HUES6 (cell line): Measurements from ENCODE around the gene KPRP.

Source experiments
- H3K27ac ChIP-seq: 2 replicates; pipeline ENCODE4 v1.7.0; 2013; ENCODE audit warnings: low read depth, mild to moderate bottlenecking, low read length, inconsistent platforms
- H3K27me3 ChIP-seq: 2 replicates; pipeline ENCODE4 v1.6.1; 2013; ENCODE audit warnings: low read length; ENCODE audit not compliant: control insufficient read depth, insufficient read depth
- H3K36me3 ChIP-seq: 2 replicates; pipeline ENCODE4 v1.6.1; 2013; ENCODE audit warnings: low read length; ENCODE audit not compliant: control insufficient read depth, insufficient read depth
- H3K4me1 ChIP-seq: 2 replicates; pipeline ENCODE4 v1.6.1; 2013; ENCODE audit warnings: low read length; ENCODE audit not compliant: control insufficient read depth, insufficient read depth
- H3K4me3 ChIP-seq: 2 replicates; pipeline ENCODE4 v1.5.1; 2013; ENCODE audit warnings: low read depth, low read length
- H3K9ac ChIP-seq: one replicate; pipeline ENCODE4 v1.6.1; 2013; ENCODE audit warnings: mild to moderate bottlenecking, low read length
- H3K9me3 ChIP-seq: 2 replicates; pipeline ENCODE4 v1.6.1; 2013; ENCODE audit warnings: low read depth, low read length; ENCODE audit not compliant: control insufficient read depth, insufficient read depth

The KPRP gene

GRCh38 chr1:152770411-152770810, 12.6 kb downstream of the KPRP start:
- Histone ChIP-seq H3K9me3 (peaks cover 38% of the 10 kb centered on the region; the same call in 1 of the 2 replicates), H3K4me1 (no peaks in the 10 kb centered on the region), H3K4me3 (no peak overlapping the region), H3K27me3 (no peaks in the 10 kb centered on the region; the same call in 1 of the 2 replicates), H3K9ac (no peak overlapping the region), H3K36me3 (no peaks in the 10 kb centered on the region), H3K27ac (no peak overlapping the region)

DNA sequence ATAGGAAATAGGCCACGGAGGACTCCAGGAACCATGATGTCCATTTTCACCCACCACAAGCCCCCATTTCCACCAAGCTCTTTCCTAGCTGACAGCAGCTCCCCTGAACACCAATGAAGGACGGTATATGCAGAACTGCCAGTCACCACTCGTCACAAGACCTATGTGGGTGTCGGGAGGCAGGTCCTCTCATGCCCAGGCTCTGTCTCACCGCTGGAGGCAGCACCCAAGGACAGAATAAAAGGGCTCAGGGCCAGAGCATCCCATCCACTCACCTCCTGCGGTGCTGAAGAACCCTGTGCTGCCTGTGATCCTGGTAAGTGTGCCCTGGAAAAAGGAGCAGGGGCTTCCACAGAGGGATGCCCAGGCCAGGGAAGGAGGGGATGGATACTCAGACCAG, 17.1 kb downstream of the KPRP start, which contains the start of gene LCE1F:
TSS of gene LCE1F (plus strand) at position 266 of the 400 bp plus-strand sequence. CDS start 1,232 bp downstream, outside the sequence.
- H3K9ac ChIP-seq, result no peak within 1 kb of the TSS
- H3K4me3 ChIP-seq, result no peak within 1 kb of the TSS
- H3K27me3 ChIP-seq, result no peaks in the 10 kb centered on the region
- no peak within 1 kb of the TSS for H3K27ac ChIP-seq
- no peaks in the 10 kb centered on the region for H3K36me3 ChIP-seq
- H3K4me1 ChIP-seq, result no peaks in the 10 kb centered on the region
- peaks cover 18% of the 10 kb centered on the region; the same call in 1 of the 2 replicates for H3K9me3 ChIP-seq

DNA sequence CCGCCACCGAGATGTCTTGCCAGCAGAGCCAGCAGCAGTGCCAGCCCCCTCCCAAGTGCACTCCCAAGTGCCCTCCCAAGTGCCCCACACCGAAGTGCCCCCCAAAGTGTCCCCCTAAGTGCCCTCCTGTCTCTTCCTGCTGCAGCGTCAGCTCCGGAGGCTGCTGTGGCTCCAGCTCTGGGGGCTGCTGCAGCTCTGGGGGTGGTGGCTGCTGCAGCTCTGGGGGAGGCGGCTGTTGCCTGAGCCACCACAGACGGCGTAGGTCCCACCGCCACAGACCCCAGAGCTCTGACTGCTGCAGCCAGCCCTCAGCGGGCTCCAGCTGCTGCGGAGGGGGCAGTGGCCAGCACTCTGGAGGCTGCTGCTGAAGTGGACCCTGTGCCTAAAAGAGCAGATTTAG, 18.5 kb downstream of the KPRP start:
- Histone ChIP-seq H3K27me3 (no peaks in the 10 kb centered on the region), H3K9me3 (peaks cover 13% of the 10 kb centered on the region; the same call in 1 of the 2 replicates), H3K9ac (no peak overlapping the region), H3K36me3 (no peaks in the 10 kb centered on the region), H3K27ac (no peak overlapping the region), H3K4me3 (no peak overlapping the region), H3K4me1 (no peaks in the 10 kb centered on the region)

- Histone ChIP-seq H3K27ac (no peak overlapping the region), H3K9ac (no peak overlapping the region), H3K27me3 (no peaks in the 10 kb centered on the region), H3K36me3 (no peaks in the 10 kb centered on the region), H3K4me1 (no peaks in the 10 kb centered on the region), H3K4me3 (no peak overlapping the region), H3K9me3 (peaks cover 9% of the 10 kb centered on the region; the same call in 1 of the 2 replicates)
Observed at GRCh38 chr1:152777510-152778137, 19.8 kb downstream of the KPRP start.

GRCh38 chr1:152783095-152783494, 25.3 kb downstream of the KPRP start:
- Histone ChIP-seq H3K9me3 (peaks cover 6% of the 10 kb centered on the region; the same call in 1 of the 2 replicates), H3K27me3 (no peaks in the 10 kb centered on the region), H3K36me3 (no peaks in the 10 kb centered on the region), H3K4me3 (no peak overlapping the region), H3K27ac (no peak overlapping the region), H3K9ac (no peak overlapping the region), H3K4me1 (peaks cover 7% of the 10 kb centered on the region; the same call in 1 of the 2 replicates)

- H3K9ac ChIP-seq, result no peak within 1 kb of the TSS
- H3K9me3 ChIP-seq, result peaks cover 7% of the 10 kb centered on the region; the same call in 1 of the 2 replicates
- peaks cover 7% of the 10 kb centered on the region; the same call in 1 of the 2 replicates for H3K4me1 ChIP-seq
- H3K4me3 ChIP-seq, result no peak within 1 kb of the TSS
- H3K36me3 ChIP-seq, result no peaks in the 10 kb centered on the region
- no peaks in the 10 kb centered on the region for H3K27me3 ChIP-seq
- no peak within 1 kb of the TSS for H3K27ac ChIP-seq
Observed at GRCh38 chr1:152786077-152786476, 28.3 kb downstream of the KPRP start, which contains the start of gene LCE1E. Gene LCE1E, plus strand, starts transcription at chr1:152786257. Its CDS starts 1,043 bp downstream, at chr1:152787300.

DNA sequence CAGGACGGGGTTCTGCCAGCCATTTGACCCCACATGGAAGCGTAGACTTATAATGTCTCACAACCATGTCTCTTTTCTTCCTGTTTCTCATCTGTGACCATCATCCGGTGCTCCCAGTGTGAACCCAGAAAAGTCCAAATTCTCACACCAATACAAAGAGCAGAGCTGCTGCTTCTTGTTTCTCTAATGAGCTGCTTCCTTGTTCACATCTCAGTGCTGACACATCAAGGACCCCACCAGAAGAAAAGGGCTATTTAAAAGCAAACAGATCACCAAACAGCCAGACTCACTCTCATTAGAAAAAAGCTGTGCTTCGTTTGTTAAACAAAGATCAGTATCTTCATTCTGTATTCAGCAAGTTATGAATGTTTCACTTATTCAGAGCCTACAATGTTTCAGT, 37.9 kb downstream of the KPRP start:
- Histone ChIP-seq H3K9ac (no peak overlapping the region), H3K9me3 (peaks cover 9% of the 10 kb centered on the region; the same call in 1 of the 2 replicates), H3K27me3 (no peaks in the 10 kb centered on the region), H3K36me3 (no peaks in the 10 kb centered on the region), H3K4me1 (no peaks in the 10 kb centered on the region), H3K4me3 (no peak overlapping the region), H3K27ac (no peak overlapping the region)

- H3K36me3 ChIP-seq, result no peaks in the 10 kb centered on the region
- peaks cover 11% of the 10 kb centered on the region; the same call in 1 of the 2 replicates for H3K9me3 ChIP-seq
- H3K4me3 ChIP-seq, result no peak within 1 kb of the TSS
- H3K4me1 ChIP-seq, result no peaks in the 10 kb centered on the region
- H3K27me3 ChIP-seq, result no peaks in the 10 kb centered on the region
- H3K9ac ChIP-seq, result no peak within 1 kb of the TSS
- H3K27ac ChIP-seq, result no peak within 1 kb of the TSS
Observed at GRCh38 chr1:152796421-152796820, 38.6 kb downstream of the KPRP start, which contains the start of gene LCE1D. Gene LCE1D, plus strand, starts transcription at chr1:152796721. Its CDS starts 1,074 bp downstream, at chr1:152797795.

- Histone ChIP-seq H3K9me3 (peaks cover 17% of the 10 kb centered on the region; the same call in 1 of the 2 replicates), H3K4me1 (no peaks in the 10 kb centered on the region), H3K27ac (no peak overlapping the region)
Observed at GRCh38 chr1:152801333-152801732, 43.5 kb downstream of the KPRP start.

GRCh38 chr1:152806576-152806975, 48.8 kb downstream of the KPRP start, which contains the start of gene LCE1C:
Gene LCE1C, minus strand, starts transcription at chr1:152806651. Its CDS starts 1,173 bp downstream, at chr1:152805478.
- Histone ChIP-seq H3K4me1 (no peaks in the 10 kb centered on the region), H3K27ac (no peak within 1 kb of the TSS), H3K9ac (no peak within 1 kb of the TSS), H3K4me3 (no peak within 1 kb of the TSS), H3K36me3 (no peaks in the 10 kb centered on the region), H3K9me3 (peaks cover 11% of the 10 kb centered on the region; the same call in 1 of the 2 replicates), H3K27me3 (no peaks in the 10 kb centered on the region)

More at GRCh38 chr1:152801333-152801732, 43.5 kb downstream of the KPRP start:
- Histone ChIP-seq H3K27me3 (no peaks in the 10 kb centered on the region), H3K4me3 (no peak overlapping the region), H3K9ac (no peak overlapping the region), H3K36me3 (no peaks in the 10 kb centered on the region)

DNA sequence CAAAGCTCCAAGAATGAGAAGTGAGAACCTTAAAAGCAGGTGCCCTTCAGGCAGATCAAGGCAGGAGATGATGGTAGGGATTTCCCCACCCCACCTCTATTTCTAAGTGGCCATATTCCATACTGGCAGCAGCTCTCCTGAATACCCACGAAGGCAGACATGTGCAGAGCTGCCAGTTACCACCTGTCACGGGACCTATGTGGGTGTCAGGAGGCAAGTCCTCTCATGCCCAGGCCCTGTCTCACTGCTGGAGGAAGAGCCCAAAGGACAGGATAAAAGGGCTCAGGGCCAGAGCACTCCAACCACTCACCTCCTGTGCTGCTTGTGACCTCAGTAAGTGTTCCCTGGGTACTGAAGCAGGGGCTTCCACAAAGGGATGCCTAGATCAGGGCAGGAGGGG, 53.2 kb downstream of the KPRP start:
- Histone ChIP-seq H3K4me1 (no peaks in the 10 kb centered on the region), H3K27me3 (no peaks in the 10 kb centered on the region), H3K36me3 (no peaks in the 10 kb centered on the region), H3K9me3 (peaks cover 13% of the 10 kb centered on the region; the same call in 1 of the 2 replicates), H3K9ac (no peak overlapping the region), H3K27ac (no peak overlapping the region), H3K4me3 (no peak overlapping the region)
